Right renal cortex interstitium (tissue), 3 donors: ENCODE data around the gene SFMBT1. TPM values are rescaled to one million over a fixed set of nuclear protein-coding genes. Genes with fewer than 3 reads are reported as not detected.
A peak's percentile ranks its signal among the peaks of the same experiment; 100 is the strongest.
"Not testable (repeated sequence)": the region's sequence is repeated elsewhere in the genome, so short reads cannot be mapped to it uniquely, and the experiment has no call there.

ENCODE experiments used
- DNase-seq, 3 donors: peaks; one replicate each; pipeline ENCODE4 v3.0.0-alpha.2; 2013; ENCODE audit warnings: low read depth in 3 of 3, low spot score in 2 of 3
- polyA plus RNA-seq, 3 donors: library from polyadenylated mRNA; unstranded; fragments of 120-200 nt; gene quantifications; one replicate each; pipeline ENCODE4 v1.2.1, GENCODE V29; 2013; ENCODE audit not compliant: insufficient read length in 3 of 3

The SFMBT1 gene
- polyA plus RNA-seq, 3 donors = 8.7 to 11.6 (median 11.0) TPM

DNA sequence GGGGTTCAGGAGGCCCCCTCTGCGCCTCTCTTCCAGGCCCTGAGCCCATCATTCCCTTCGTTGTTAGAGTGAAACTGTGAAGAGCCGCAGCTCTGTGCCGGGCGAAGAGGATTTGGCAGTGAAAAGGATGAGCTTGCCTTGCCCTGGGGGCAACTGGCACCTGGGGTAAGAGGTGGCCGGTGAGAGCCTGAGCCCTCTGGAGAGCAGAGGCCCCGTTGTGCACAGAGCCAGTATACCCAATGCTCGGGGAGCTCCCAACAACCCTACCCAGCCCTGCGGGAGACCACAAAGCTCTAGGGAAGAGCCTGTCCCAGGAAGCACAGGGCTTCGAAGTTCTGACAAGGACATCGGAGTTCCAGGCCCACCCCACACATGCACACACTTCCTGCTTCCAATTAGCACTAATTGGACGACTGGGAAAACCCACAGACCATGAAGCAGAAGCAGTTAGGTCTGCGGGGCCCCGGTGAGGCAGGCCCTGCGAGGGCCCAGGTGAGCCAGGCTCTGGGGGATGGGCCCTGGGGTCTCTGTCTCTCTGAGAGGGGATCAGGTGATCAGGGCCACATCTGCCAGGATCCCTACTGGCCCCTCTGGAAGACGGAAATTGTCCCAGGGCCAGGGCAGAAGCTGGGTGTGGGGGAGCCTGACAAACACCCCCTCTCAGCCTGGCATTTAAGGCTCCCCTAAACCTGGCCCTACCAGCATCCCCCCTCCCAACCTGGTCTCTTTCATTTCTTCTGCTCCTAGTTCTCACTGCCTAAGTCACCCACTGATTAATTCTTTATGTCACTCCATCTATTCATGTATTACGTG lies 27.9 kb upstream of the SFMBT1 start:
- no peak for DNase-seq

DNA sequence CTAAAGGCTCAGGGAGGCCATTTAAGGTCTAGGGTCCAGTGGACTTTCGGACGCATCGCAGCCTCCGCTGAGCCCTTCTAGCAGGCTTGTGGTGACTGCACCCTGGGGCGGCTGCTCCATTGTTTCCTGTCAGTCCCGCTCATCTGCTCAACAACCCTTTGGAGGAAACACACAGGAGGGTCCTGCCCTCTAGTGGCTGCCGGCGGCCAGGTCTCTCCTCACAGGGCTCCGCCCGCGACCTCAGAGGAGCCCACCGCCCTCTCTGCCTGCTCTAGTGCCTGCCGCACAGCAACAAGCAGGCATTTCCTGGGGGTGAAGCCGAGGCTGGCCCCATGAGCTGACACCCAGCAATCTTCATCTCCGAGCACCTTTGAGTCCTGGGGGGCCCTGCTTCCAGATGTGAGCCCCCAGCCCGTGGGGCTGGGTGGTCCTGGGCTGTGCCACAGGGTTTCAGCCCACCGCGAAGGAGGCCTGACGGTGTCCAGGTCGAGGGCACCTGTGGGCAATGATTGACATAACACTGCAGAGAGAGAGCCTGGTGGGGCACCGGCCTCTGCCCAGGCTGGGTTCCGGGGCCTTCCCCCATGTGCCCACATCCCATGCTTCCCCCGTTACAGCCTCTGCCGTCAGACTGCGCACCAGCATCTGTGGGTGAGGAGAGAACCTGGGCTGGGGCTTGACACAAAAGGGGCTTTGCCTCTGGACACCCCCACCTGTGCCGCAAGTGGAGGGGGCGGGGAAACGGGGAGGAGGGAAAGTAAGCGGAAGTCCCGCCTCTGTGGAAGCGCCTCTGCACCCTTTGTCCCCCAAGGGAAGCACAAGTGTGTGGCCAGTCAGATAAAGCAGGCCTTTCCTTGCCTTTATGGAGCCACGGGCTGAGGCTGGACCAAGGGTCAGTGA lies 27.0 kb upstream of the SFMBT1 start:
- peak; percentile 36 to 56 (median 54) for DNase-seq

DNA sequence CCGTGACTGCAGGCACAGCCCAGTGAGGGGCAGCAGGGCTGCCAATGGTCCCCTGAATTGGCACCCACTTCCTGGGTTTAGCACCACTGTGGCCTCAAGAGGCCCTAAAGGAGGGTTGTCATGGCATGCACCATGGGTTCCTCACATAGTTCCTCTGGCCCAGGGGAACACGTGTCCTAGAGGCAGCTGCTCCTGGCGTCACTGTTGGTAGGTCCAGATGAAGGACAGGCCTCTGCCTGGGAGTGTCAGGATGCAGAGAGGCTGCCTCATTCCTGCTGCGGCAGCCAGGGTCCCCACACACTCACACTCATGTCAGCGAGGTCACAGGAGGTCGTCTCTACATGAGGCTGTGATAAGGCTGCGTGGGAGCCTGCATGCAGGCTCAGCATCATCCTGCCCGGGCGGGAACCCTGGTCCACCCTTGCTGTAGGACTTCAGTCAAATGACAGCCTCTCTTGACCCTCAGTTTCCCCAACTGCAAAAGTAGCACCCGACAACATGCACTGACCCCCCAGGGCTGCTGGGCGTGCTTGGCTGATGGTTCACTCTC lies 26.1 kb upstream of the SFMBT1 start:
- no peak for DNase-seq

DNA sequence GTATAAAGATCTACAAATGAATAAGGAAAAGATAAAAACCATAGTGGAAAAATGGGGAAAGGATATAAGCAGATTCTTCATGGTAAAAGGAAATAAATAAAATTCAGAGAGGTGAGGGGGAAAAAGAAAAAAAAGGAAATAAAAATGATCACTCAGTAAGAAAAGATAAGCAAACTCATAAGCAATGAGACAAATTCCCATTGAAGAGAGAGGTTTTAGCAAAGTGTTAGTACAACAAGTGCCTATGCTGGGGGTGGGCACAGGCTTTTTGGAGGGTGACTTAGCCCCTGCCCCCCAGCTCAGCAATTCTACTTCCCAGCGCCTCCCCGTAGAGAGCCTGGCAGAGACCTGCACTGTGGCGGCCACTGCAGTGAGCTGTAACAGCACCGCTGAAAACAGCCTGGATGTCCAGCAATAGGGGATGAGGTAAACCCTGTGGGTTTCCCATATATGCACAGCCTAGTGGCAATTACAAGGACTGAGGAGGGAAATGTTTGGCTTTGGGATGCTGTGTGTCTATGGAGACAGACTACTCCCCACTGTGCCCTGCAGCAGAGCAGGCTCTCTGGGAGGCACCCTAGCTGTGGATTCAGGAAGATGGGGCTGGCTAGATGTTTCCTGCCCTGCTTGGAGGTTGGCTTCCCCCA lies 23.7 kb upstream of the SFMBT1 start:
- DNase-seq = no peak

DNA sequence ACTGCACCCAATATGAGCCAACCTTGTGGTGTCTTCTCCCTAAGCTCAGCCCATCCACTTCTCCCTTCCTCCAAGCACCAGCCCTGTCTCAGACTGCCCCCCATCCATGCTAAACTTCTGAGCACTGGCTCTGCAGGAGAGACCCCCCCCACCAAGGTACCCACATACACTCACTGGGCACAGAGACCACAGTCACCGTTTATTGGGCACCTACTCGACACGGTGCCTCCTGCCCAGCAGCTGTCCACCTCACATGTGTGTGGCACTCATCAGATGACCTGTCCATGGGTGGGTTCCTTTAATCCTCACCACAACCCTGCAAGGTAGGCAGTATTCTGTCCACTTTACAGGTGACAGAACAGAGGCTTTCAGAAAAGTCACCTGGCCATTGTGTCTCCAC lies 22.3 kb upstream of the SFMBT1 start:
- no peak for DNase-seq

DNA sequence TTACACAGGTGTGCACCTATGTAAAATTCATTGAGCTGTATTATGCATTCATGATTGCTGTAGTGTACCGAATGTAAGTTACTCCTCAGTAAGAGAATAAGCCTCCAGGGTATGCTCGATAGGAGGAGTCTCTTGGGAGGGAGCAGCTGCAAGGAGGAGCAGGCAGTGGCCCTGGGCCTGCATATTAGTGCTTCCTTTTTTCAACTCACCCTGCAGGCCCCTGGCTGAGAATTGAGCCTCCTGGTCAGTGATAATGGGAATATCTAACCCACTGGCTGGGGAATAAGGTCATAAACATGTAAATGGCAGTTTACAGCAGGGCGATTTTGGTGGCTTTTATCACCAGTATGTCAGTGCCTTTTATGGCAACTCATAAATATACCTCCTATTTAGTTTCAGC lies 21.7 kb upstream of the SFMBT1 start:
- DNase-seq = no peak

DNA sequence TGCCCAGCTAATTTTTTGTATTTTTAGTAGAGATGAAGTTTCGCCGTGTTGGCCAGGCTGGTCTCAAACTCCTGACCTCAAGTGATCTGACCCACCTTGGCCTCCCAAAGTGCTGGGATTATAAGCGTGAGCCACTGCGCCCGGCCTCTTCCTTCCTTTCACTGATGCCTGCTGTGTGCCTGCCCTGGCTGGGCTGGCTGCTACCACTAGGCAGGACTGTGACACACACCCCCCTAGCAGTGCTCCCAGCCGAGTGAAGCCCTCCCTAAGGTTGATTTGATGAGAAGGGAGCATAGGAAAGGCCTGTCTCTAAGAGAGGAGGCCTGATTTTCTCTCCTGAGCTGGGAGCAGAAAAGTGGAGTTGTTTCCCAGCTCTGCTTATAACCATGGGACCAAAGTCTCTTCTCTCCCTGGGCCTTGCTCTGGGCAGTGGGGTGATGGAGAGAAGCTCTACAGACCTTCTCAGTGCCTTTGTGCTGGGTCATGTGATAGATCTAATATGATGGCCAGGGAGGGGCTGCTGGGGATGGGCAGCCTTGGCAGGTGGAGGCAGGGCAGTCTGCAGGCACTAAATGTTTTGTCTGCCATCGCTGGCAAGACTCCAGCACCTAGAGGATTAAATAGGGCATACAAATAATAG lies 20.1 kb upstream of the SFMBT1 start:
- DNase-seq = no peak

DNA sequence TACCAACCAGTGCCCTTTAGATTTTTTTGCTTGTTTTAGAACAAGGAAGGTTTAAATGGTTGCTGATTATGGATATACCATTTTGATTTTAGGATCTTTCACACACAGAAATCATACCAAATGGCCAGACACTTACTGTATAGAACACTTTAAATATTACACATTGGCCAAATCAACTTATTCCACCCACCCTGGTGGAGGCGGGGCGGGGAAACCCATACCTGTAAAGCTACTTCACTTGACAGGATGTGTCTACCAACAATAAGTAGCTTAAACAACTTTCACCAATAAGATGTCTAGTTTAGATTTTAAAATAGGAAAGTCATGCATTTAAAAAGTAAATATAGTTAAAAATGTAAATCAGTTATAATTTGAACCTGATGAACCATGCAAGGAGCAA lies 17.0 kb upstream of the SFMBT1 start:
- no peak for DNase-seq

DNA sequence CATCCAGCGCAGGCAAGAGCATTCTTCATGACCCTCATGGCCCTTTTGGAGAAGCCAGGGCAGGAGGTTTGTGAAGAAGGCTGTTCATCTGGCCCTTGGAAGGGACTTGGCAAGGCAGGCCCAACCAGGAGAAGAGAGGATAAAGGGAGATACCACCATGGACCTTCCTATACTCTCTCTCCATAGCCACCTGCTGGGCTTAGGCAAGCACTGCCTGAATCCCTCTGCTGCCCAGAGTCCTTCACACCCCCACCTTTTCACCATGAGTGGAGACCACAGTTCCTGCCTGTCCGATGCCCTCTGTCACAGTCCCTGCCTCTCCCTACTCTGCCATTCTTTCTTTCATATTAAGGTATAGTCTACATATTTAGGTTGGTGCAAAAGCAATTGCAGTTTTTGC lies 10.6 kb upstream of the SFMBT1 start:
- no peak for DNase-seq

DNA sequence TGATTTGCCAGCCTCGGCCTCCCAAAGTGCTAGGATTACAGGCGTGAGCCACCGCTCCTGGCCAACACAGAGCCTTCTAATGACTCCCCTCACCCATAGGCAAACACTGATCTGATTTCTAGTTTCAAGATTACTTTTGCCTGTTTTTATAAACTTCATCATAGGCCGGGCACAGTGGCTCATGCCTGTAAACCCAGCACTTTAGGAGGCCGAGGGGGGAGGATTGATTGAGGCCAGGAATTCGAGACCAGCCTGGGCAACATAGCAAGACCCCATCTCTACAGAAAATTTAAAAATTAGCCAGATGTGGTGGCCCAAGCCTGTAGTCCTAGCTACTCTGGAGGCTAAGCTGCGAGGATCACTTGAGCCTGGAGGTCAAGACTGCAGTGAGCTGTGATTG lies 8.4 kb upstream of the SFMBT1 start:
- DNase-seq = not testable (repeated sequence)

DNA sequence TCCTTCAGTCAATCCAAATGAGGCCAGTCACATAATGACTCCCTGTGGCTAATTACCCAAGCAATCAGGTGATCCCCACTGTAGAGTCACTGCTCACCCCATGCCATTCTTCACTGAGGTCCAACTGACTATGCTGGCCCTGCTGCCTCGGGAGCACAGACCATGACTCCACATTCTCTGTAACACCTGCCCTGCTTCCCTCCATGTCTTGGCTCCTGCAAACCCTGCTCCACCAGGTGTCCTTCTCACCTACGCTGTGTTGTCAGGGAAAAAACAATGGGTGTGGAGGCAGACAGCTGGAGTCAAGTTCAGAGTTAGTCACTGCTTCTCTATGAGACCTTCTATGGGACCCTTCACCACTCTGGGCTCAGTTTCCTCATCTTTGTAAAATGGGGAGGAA lies 6.1 kb upstream of the SFMBT1 start:
- DNase-seq = no peak

DNA sequence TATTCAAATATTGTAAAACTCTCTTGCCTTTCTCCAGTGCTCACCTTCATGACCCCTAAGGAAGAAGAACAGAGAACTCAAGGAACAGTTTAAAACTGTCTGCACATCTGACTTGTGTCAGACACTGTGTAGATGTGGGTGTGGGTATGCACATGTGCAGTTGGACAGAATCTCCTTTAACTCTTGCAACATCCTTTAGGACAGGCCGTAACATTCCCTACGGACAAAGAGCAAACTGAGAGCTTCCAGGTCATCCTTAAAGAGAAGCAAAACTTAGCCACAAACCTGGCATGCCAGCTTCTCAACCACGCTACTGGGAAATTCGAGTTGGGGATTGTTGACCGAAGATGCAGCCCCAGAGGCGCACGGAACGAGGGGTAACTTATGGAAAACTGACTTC lies 4.1 kb upstream of the SFMBT1 start:
- DNase-seq = no peak

DNA sequence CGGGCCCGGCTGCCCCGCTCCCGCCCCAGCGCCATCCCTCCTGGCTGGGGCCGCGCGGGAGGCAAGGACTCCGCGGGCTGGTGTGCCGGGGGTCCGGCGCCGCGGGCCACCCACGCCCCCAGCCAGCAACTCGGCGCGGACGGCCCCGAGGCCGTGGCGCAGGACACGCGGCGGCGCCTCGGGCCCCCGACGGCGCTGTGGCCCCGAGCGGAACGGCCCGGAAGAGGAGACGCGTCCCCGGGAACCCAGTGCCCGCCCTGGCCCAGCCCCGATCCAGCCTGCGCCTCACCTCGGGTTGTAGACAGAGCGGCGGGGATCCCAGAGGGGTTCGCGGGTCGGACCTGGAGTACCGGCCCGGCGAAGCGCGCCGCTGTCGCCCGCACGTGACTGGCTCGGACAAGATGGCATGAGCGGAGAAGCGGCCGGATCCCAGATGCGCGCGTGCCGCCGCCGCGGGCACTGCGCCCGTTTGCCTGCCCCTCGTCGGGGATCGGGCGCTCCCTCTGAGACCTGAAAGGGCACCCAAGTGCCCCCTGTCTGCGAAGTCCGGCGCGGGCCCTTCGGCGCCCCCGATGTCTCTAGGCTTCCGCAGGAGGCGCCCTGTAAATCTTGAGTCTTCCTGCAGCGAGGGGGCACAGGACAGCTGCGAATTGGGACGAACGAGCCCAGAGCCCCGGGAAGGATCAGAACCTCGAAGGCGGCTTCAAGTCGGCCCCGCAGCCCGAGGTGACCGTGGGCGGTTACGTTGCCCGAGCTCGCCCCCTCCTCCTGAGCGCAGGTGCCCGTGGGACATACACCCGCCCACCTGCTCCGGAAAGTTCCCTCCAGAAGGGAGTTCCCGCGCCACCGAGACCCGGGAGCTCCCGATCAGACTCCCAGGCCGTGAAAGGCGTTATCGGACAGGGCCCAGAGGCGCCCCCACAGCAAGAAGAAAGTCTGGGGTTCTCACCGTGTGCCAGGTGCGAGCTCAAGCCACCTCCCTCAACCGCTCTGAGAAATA lies 598 bp upstream of the SFMBT1 start:
- DNase-seq = no peak

DNA sequence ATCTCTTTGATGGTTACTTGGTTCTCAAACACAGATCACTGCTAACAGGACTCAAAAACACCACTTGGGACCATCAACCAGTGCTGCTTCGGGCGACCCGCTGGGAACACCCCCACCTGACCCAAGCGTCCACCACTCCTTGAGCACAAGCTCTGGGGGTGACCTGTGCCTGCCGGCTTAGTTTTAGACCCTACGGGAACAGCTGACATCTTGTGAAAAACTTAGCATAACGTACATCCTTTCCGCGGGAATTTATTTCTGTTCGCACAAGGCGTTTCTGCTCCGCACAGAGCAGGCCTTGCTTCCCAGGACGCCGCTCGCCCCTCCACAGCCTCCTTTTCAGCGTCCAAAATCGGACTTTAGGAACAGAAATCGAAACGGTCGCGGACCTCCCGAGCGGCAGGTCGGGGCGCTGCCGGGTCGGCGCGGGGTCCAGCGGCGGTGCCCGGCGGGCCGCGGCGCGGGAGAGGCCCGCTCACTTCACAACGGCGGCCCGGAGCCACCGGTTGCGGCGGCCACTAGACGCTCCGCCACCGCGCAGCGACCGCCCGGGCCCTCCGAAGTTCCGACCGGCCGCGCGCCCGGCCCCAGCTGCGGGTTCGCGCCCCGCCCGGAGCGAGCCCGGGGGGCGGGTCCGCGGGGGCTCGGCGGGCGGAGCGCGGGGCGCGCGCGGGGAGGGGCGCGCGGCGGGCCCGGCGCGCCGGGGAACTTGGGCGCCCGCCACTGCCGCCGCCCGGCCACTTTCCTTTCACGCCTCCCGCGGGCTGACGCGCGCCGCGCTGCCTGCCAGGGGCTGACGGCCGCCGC lies 959 bp downstream of the SFMBT1 start:
- DNase-seq = peak; percentile 29 to 41 (median 30)

DNA sequence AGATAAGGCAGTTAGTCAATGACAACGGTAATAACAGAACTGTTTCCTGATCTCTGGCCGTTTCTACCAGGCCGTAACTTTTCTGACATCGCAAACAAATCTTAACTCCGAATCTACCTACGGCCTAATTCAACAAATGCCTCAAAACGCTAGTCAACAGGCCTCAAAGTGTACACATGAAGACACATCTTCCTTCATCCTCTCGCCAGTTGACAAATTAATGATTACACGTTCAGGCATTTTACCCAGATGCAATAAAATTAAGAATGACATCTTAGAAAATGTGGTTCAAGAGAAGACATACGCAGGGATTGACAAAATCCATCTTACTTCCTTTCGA lies 1.5 kb downstream of the SFMBT1 start:
- DNase-seq = no peak

DNA sequence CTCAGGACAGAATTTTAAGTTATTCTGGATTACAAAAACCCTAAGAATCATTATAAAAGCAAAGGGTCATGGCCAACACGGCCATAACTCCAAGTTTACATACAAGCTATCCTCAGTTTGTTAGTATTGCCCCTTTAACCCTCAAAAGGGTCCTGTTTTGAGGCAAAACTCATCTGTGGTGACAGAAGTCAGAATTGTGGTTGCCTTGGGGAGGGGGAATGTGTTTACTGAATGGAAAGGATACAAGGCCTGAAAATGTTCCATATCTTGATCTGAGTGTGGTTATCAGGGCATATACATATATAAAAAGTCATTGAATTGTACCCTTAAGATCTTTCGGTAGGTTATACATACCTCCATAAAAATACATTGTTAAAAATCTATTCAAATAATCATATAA lies 2.1 kb downstream of the SFMBT1 start:
- no peak for DNase-seq

DNA sequence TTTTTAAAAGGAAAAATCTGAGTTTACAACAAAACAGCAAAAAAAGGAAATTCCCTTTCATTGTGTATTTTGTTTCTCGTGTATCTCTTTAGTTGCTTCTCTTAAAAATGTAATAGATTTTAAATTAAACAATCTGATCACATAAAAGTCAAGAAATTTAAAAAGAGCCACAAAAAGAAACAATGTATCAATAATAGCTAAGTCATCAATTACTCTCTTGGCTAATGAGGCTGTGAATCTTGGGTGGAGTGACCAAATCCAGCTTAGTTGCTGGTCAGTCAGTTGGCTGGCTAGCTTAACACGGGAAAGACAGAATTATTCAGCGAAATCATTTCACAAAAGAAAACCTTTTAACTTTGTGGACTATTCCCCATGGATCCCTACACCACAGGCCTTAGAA lies 3.2 kb downstream of the SFMBT1 start:
- DNase-seq = no peak

DNA sequence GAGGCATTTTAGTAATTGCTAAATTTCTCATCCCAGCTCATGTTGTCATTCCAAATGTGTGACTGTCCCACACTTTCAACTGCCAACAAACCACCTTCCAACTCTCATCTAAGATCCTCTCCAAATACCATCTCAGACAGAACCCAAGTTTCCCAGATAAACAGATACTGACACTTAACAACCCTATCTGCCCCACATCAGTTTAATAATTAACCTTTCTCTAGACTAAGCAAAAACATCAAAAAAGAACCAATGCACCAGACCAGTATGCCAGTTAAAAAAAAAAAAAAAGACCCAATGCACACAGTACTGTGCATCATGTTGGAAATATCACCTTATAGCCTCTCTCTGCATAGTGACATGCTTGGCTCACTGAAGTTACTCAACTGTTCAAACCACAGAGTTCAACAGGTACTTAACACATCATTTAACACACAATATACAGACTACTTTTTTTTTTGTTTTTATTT lies 5.5 kb downstream of the SFMBT1 start:
- no peak for DNase-seq

DNA sequence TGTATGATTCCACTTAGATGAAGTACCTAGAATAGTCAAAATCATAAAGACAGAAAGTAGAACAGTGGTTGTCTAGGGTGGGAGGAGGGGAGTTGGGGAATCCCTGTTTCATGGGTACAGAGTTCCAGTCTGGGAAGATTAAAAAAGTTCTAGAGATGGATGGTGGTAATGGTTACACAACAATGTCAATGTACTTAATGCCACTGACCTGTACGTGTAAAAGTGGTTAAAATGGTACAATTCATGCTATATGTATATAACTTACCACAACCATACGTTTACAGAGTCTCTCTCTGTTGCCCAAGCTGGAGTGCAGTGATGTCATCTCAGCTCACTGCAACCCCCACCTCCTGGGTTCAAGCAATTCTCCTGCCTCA lies 6.5 kb downstream of the SFMBT1 start:
- DNase-seq = no peak
